Amniotic stem cell (primary cell): Measurements from ENCODE around the gene SPSB1.

Experiments
- DNase-seq: peaks from one replicate; lab custom pipeline; 2025; lab: John Stamatoyannopoulos, UW

Gene SPSB1

DNA sequence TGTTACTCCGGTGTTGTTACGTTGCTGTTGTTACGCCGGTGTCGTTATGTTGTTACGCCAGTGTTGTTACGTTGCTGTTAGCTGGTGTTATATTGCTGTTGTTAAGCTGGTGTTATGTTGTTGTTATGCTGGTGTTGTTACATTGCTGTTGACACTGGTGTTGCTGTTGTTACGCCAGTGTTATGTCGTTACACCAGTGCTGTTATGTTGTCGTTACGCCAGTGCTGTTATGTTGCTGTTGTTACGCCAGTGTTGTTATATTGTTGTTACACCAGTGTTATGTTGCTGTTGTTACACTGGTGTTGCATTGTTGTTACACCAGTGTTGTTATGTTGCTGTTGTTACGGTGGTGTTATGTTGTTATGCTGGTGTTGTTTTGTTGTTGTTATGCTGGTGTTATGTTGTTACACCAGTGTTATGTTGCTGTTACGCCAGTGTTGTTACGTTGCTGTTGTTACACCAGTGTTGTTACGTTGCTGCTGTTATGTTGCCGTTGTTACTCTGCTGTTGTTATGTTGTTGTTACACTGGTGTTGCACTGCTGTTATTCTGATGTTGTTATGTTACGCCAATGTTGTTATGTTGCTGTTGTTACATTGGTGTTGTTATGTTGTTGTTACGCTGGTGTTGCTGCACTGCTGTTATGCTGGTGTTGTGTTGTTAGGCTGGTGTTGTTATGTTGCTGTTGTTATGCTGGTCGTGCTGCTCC lies 32.5 kb upstream of the SPSB1 start:
- DNase-seq: no peak

DNA sequence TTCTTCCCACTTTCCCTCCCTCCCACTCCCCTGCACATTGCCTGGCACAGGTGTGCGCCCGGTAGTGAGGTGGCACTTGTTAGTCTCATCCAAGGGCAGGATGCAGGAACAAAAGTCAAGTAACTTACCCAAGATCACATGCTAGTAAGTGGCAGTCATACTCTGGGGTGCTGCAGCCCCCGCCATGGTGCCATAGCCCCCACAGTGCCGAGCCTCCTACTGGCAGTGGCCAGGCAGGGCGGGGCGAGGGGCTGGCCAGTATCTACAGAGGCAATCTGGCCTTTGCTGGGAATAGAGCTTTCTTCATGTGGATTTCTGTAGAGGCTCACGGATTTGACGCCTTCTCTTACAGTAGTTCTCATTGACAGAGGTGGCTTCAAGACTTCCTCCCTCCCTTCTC lies 31.2 kb upstream of the SPSB1 start:
- no peak for DNase-seq

DNA sequence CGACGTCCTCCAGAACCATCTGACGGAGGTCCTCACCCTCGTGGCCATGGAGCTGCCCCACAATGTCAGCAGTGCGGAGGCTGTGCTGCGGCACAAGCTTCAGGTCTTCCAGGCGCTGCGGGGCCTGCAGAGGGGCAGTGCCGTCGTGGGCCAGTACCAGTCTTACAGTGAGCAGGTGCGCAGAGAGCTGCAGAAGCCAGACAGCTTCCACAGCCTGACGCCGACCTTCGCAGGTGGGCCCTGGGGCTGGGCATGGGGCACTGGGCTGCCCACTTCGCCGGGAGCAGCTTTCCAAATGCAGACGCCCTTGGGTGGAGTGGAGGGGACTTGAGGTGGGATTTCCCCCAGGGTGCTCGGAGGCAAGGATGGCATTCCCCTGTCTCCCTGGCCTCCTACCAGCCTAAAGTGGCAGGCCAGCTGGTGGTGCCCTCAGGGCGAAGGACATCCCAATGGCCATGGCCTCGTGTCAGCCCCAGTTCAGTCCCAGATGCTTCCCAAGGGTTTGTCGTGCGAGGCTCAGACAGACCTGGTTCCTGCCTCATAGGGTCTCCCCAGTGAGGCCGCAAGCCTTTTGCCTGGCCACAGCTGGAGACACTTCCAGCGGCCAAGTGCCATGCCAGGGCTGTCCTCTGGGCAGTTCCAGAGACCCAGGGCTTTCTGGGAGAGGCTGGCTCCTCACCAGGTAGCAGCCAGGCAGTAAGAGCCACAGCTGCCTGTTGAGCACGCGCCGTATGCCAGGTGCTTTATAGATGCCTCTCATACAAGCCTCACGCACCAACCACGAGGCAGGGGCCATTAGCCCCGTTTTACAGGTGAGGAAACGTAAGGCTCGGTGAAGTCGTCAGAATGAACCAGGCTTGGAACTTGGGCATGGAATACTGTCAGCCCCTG lies 30.4 kb upstream of the SPSB1 start:
- DNase-seq: no peak

DNA sequence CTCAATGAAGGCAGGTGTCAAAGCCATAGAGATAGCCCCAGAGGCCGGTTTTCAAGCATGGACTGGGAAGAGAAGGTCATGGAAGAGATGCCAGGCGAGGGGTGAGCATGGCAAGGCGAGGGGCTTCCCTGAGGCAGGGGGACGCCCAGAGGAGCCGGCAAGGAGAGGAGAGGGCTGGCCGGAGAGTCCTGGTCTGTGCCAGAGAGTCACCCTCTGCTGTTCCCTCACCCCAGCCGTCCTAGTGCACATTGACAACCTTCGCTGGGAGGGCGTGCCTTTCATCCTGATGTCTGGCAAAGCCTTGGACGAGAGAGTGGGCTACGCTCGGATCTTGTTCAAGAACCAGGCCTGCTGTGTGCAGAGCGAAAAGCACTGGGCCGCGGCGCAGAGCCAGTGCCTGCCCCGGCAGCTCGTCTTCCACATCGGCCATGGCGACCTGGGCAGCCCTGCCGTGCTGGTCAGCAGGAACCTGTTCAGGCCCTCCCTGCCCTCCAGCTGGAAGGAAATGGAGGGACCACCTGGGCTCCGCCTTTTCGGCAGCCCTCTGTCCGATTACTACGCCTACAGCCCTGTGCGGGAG lies 29.3 kb upstream of the SPSB1 start:
- no peak for DNase-seq

DNA sequence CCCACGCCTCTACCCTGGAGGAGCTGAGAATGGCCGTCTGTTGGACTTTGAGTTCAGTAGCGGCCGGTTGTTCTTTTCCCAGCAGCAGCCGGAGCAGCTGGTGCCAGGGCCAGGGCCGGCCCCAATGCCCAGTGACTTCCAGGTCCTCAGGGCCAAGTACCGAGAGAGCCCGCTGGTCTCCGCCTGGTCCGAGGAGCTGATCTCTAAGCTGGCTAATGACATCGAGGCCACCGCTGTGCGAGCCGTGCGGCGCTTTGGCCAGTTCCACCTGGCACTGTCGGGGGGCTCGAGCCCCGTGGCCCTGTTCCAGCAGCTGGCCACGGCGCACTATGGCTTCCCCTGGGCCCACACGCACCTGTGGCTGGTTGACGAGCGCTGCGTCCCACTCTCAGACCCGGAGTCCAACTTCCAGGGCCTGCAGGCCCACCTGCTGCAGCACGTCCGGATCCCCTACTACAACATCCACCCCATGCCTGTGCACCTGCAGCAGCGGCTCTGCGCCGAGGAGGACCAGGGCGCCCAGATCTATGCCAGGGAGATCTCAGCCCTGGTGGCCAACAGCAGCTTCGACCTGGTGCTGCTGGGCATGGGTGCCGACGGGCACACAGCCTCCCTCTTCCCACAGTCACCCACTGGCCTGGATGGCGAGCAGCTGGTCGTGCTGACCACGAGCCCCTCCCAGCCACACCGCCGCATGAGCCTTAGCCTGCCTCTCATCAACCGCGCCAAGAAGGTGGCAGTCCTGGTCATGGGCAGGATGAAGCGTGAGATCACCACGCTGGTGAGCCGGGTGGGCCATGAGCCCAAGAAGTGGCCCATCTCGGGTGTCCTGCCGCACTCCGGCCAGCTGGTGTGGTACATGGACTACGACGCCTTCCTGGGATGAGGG lies 28.5 kb upstream of the SPSB1 start:
- DNase-seq: no peak

DNA sequence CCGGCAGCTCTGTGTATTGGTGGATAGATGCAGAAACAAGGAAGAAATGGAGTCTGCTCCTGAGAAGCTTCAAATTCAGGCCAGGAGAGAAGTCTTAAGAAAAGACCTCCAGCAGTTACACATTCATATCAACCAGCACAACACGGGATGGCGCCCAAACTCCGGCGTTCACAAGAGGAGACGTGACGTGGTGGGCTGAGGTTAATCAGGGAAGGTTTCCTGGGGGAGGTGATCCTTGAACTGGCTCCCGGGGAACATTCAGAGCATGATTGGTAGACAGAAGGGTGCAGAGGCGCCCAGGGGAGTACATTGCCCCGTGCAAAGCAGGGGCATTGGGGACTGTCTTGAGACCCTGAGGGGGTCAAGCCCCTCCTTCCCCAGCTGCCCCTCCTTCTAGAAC lies 27.7 kb upstream of the SPSB1 start:
- no peak for DNase-seq

DNA sequence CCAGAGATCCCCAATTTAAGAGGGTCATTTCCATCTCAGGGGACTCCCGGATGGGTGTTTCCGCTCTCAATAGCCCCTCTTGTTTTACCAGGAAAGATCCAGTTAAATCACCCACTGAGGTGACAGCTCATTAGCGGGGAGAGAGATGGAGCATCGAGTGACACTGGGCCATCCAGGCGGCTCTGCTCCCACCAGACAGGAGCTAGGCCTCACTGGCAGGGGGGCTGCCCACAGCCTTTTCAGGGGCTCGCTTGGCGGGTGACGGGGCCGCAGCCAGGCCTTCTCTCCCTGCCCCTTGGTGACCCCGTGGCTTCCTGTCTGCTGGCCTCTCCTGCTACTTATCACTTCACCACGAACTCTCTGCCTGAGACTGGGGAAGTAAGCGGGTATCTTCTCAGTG lies 26.7 kb upstream of the SPSB1 start:
- no peak for DNase-seq

DNA sequence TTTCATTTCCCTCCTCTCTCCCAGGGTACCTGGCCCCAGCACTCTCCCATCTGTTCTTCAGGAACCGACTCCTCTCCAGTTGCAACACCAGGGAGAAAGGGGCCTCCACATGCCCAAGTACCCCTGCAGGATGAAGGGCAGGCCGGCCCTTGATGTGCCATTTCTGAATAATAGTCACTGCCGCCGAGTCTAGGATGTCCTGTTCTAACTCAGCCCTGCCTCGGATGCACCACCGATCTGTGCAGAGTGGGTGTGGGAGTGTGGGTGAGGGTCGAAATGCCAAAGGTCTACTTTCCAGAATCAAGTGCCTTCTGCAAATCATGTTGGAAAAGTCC lies 25.4 kb upstream of the SPSB1 start:
- no peak for DNase-seq

DNA sequence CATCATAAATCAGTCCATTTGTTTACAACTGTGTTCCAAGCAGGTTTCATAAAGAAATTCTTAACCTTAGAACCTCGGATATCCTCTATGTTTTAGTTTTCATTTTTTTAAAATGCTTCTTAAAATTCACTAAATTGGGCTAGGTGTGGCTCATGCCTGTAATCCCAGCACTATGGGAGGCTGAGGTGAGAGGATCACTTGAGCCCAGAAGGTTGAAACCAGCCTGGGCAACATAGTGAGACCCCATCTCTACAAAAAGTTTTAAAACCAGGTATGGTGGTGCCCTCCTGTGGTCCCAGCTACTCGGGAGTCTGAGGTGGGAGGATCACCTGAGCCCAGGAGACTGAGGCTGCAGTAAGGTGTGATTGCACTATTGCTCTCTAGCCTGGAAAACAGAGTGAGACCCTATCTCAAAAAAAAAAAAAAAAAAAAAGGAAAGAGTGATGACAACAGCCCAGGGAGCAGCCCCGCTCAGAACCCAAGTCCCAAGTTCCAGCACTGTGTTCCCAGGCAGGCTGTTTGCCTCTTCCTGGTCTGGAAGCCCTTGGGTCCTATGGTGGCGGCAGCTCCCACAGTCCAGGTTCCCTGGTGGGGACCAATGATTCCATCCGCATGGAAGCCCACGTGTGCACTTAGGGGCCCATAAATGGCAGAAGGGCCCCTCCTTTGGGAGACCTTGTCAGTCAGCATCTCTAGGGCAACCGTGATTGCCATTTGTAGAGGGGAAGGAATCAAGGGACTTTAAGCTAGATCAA lies 24.7 kb upstream of the SPSB1 start:
- no peak for DNase-seq

DNA sequence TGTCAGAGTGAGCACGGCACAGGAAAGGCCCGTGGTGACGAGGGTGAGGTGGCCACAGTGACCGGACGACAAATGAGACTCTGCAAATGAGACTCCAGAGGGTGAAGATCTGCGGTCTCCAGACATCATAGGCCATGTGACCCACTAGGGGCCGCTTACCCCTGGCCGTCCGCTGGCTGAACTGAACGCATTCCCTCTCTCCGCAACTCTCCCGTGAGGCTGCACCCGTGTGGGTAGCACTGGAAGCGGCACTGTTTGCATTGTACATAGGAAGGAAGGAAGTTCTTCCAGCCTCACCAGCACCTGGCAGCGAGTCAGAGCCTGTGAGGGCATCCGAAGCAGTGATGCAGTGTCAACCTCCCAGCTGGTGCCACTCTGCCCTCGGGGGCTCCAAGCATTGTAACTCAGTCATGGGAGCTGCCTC lies 23.6 kb upstream of the SPSB1 start:
- no peak for DNase-seq

DNA sequence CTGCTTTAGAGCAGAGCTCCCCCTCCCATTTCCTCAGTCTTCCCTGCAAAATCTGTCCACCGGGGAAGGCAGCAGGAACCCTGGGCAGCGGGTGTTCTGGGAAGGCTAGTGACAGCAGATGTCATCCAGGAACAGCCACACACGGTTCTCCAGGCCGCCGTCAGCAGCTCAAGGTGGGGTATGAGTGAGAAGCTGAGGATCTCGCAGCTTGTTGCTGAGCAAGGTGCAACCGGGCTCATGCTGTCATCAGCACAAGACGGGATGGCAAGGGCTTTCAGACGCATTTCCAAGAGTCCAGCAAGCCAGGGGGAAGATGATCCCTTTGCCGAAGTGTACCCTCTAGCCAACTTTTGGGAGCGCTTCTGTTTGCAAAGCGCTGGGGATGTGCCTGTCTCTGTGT lies 23.0 kb upstream of the SPSB1 start:
- DNase-seq: no peak

DNA sequence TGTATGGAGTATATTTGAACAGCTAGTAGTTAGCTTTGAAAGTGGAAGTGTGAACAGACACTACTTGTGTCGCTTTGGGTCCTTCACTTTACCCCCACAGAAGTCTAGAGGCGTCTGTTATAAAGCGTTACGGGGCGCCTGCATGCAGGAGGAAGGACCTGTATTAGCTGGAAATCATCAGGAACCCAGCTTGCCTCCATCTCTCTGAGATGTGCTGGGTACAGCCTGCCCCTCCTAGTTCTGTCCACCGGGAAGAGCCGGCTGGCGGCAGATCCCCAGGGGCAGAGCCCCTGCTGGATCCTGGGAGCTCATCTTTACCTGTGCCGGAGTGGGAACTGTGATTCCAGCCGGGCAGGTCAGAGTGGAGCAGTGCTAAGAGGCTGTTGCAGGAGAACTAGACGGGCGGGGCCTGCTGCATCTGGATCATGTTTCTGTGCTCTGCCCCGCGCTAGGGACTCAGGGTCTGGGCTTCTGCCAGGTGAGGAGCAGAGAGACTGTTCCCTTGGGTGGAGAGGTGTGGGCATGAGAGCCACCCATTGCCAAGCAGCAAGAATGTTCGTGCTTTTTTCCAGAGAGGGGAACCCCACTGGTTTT lies 22.3 kb upstream of the SPSB1 start:
- no peak for DNase-seq

DNA sequence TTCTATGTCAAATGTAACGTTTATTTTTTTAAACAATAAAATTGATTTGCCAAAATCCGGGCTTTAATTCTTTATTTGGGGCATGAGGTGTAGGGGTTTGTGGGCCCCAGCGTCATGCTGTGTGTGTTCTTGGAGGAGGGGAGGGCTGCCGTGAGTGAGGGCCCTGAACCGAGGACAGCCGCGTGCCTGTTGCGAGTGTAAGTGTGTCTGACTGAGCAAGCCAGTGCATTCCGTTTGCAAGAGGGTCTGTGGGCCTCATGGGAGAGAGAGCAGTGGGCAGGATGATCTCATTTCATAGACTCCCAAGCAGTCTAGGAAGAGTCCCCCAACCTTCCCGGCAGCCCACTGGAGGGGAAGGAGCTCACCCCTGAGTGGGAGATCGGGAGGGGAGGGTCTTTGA lies 21.4 kb upstream of the SPSB1 start:
- no peak for DNase-seq

DNA sequence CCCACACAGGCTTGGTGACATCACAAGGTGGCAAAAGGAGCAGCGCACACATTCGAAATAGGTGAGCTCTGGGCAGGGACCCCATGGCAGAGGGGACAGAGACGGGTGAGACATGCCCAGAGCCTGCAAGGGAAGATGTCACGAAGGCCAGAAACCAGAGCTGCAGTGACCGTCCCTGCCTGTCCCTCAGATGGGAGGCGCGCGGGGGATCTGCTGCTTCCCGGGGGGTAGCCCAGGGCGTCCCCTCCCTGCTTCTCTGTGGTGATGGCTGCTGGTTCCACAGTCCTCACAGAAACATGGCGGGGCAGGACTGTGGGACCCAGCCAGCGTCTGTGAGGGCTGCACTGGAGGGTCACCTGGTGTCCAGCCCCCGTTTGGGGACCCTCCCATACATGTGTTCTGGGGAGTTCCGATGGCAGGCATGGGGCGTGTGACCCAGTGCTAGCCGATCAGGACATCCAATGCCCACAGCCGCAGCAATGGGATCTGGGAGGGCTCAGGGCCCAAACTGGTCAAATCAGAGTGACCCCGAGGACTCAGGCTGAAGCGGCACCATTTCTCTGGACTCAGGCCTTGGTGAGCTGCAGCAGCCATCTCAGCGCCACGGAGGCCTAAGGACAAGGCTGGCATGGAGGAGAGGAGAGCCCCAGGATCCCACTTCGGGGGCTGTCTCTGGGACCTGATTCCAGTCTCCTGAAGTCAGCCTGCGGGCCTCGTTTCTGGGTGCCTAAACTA lies 20.7 kb upstream of the SPSB1 start:
- DNase-seq: no peak

DNA sequence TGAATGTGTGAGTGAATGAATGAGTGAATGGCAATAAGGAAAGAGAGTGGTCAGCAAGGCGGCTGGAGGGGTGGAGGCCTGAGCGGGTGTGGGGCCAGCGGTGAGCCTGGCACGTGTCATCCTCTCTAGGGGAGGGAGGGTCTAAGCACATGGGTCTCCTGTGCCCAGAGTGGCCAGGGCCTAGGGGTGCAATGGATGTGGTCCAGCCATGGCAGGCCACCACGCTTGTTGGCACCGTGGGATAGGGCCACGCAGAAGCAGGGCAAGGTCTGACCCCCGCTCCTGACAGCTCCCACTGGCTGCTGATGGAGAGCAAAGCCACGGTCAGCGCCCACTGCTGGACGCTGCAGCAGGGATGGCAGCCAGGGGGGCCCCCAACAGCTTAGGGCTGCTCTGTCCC lies 19.5 kb upstream of the SPSB1 start:
- no peak for DNase-seq

DNA sequence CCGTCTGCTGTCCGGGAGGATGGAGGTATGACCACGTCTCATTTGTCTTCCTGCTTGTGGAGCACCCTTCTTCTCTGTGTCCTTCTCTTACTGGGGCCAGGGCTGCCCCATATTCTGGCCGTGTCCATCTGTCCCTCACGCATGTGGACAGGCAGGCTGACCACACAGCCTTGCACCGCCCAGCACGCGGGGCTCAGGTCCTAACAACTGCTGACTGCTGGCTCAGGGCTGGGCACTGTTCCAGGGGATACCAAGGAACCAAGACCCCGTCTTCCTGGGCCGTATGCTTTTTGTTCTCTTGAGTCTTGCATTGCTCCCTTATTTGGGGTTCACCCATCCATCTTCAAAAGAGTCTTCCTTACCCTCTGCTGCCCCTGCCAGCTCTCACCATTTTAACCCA lies 17.5 kb upstream of the SPSB1 start:
- no peak for DNase-seq

DNA sequence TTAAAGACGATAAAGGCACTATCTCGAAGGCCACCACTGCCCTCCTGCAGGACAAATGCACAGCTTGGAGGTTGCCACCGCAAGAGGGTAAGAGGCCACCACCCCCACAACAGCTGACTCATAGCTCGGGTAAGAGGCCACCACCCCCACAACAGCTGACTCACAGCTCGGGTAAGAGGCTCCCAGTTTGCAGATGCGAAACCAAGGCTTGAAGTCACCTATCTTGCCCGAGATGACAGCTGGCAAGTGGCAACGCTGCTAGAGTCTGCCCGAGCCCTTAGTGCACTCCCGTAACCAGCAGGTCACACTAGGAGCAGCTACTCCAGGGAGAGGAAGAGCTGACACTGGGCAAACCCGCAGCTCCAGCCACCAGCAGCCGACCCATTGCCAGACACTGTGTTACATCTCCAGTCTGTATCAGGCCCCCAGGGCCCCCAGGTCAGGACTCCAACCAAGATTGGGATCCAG lies 17.1 kb upstream of the SPSB1 start:
- peak; percentile 81 for DNase-seq

DNA sequence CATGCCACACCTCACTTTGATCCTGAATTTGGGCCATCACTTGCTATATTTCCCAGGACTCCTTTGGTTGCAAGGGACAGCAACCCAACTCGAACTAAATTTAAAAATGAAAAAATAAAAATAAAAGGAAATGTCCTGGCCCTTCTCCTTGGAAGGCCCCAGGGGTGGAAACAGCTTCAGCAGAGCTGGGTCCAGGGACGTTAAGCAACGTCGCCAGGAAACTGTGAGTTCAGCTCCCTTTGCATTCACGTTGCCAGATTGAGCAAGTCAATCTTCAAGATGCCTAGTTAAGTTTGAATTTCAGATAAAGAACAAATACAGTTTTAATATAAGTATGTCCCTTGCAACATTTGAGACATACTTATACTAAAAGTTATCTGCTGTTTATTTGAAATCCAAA lies 14.6 kb upstream of the SPSB1 start:
- DNase-seq: no peak

DNA sequence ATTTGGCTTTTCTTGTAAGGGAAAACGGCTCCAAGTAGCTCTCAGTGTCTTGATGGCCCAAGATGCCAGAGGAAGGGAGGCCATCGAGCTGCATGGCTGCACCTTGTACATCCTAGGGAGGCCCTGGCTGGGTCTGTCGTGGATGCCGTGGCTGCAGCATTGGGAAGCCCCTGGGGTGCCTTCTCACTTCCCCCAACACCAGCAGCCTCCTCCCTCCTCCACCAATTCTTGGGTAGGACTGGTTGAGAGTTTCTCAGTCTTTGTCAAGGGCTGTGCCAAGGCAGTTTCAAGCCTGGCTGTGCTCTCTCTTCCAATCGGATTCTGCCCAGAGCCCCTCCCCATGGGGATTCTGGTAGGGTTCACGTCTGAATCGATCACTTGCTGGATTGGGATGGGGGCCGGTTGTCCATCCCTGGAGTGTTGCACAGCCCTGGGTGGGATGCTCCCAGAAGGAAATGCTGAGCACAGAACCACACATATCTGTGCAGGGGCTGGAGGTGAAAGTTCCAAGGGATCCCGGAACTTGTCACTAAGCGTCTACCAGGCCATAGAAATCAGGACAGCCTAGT lies 14.0 kb upstream of the SPSB1 start:
- DNase-seq: no peak
